ENCODE data around the gene CNTNAP2. TPM values are rescaled to one million over a fixed set of nuclear protein-coding genes. Genes with fewer than 3 reads are reported as not detected.

Gene CNTNAP2
- total and polyA plus RNA-seq, 7 donors = 0.60 to 2.4 (median 1.7) TPM

- no peak overlapping the region for H3K4me3 ChIP-seq
- WGBS, 2 donors = 91 to 93% methylated on average over 3 of the region's 3 CpGs
- H3K27ac ChIP-seq = no peak overlapping the region
- intact Hi-C loops (cut with DNase I) = no loop called here
- H3K36me3 ChIP-seq = no peaks in the 10 kb centered on the region
- no peaks in the 10 kb centered on the region for H3K4me1 ChIP-seq
- no peaks in the 10 kb centered on the region for H3K9me3 ChIP-seq
- H3K27me3 ChIP-seq = no peaks in the 10 kb centered on the region
- TF ChIP-seq POLR2AphosphoS5 (IDR thresholded peaks at IDR 0.05) (no peak), EP300 (IDR thresholded peaks at IDR 0.05) (no peak), CTCF (IDR thresholded peaks at IDR 0.05) (no peak), POLR2A (IDR thresholded peaks at IDR 0.05) (no peak)
- DNase-seq = no peak
These were observed 2349.5 kb downstream of the CNTNAP2 start for GRCh38 chr7:148466120-148466519.

GRCh38 chr7:148468700-148469098 is 2352.1 kb downstream of the CNTNAP2 start:
- 93 to 95% methylated on average over 7 of the region's 7 CpGs for WGBS, 2 donors

More at GRCh38 chr7:148468700-148469098, 2352.1 kb downstream of the CNTNAP2 start:
- TF ChIP-seq EP300 (IDR thresholded peaks at IDR 0.05) (no peak), CTCF (IDR thresholded peaks at IDR 0.05) (no peak), POLR2A (IDR thresholded peaks at IDR 0.05) (no peak), POLR2AphosphoS5 (IDR thresholded peaks at IDR 0.05) (no peak)
- no peak for DNase-seq
- H3K27ac ChIP-seq = no peak overlapping the region
- H3K27me3 ChIP-seq = no peaks in the 10 kb centered on the region
- H3K36me3 ChIP-seq = no peaks in the 10 kb centered on the region
- H3K4me1 ChIP-seq = no peaks in the 10 kb centered on the region
- intact Hi-C loops (cut with DNase I) = no loop called here
- no peak overlapping the region for H3K4me3 ChIP-seq
- H3K9me3 ChIP-seq = no peaks in the 10 kb centered on the region

Small RNA genes within 50 kb of the gene (small RNA-seq; reads per million reads assigned to genes)
- gene AC005518.2 (0 reads per million in 3 donors), gene MIR548F4 (0 reads per million in 3 donors), gene RANP2 (0 reads per million in 3 donors), gene RF00012 (0 reads per million in 3 donors), gene RF00019 (0 reads per million in 3 donors), gene RF02271 (0 reads per million in 3 donors), gene RN7SL456P (0 reads per million in 3 donors), gene RN7SL72P (0 reads per million in 3 donors), gene RNA5SP249 (0 to 0.15 (median 0.11) reads per million in 3 donors), gene RNU6-1184P (0 reads per million in 3 donors)
